T-helper 17 cell (primary cell): ENCODE data around the gene KLHL35. TPM values are rescaled to one million over a fixed set of nuclear protein-coding genes. Genes with fewer than 3 reads are reported as not detected.

Experiments used
- ATAC-seq: fragments of 150-1000 bp; cut with Tn5 transposase; 2 replicates; pipeline ENCODE4 v1.10.0; 2021; ENCODE audit warnings: mild to moderate bottlenecking, moderate library complexity
- DNase-seq, 3 donors: peaks; one replicate each; pipeline versions ENCODE4 v3.0.0 to v3.0.0-alpha.2; 2020 to 2021
- H3K9me3 ChIP-seq: one replicate; pipeline ENCODE4 v1.7.0; 2013; ENCODE audit warnings: low read length, mild to moderate bottlenecking; ENCODE audit not compliant: control insufficient read depth, poor library complexity, severe bottlenecking
- H3K27ac Mint-ChIP-seq: one replicate; pipeline ENCODE4 v1.8.0; 2022; ENCODE audit warnings: mild to moderate bottlenecking, moderate library complexity, mixed read lengths
- H3K27me3 Mint-ChIP-seq: one replicate; pipeline ENCODE4 v1.8.0; 2022; ENCODE audit warnings: mixed read lengths
- H3K36me3 Mint-ChIP-seq: one replicate; pipeline ENCODE4 v1.8.0; 2022; ENCODE audit warnings: low read depth, mixed read lengths
- H3K4me1 Mint-ChIP-seq: one replicate; pipeline ENCODE4 v1.8.0; 2022; ENCODE audit warnings: mild to moderate bottlenecking, mixed read lengths
- H3K4me3 Mint-ChIP-seq: one replicate; pipeline ENCODE4 v1.8.0; 2022; ENCODE audit warnings: mild to moderate bottlenecking, moderate library complexity, mixed read lengths
- total RNA-seq, 4 donors: library from RNA in 2 of 4; stranded (reverse) in 2 of 4; gene quantifications; one replicate each; pipeline ENCODE4 v1.2.3 and lab custom pipeline; 2022 to 2026

The KLHL35 gene
- total RNA-seq, 2 donors from 2014 or later = 1.3 to 3.1 TPM

DNA sequence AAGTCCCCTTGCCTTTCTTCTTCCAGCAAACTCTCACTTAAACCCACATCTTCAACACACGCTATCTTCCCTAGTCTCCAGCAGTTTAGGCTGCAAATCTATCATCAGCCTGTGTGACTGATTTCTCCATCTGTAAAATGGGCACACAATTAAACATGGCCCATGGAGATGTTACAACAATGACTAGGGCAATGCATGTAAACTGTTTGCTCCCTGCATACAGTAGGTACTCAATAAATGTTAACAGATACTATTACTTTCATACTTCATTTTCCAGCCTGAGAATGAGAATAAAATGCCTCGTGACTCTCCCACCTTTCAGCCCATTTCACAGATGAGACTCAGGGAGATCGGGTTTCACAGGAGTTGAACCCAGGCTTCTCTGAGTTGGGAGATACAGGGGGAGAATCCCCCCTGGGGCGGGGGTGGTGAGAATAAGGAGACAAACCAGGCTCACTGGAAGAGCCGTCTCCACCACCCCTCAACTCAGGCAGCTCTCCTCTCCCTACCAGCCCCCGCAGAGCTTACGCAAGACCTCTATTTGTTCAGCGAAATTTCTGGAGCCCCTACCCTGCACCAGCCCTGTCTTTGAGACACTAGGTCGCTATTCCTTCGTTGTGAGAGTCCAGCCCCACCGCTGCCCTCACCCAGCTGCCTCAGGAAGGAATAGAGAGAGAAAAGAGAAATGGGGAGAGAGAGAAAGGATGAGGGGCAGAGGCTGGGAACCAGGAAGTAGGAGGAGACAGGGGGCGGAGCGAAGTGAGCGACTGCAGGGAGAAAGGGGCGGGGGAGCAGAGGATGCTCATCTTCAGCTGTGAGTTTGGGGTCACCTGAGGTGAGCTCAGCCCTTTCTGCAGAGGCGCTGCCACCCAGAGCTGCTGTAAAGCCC lies 42.1 kb upstream of the KLHL35 start:
- Mint-ChIP-seq H3K36me3 (peaks cover 4% of the 10 kb centered on the region), H3K4me3 (peak overlapping the region; percentile 86), H3K4me1 (peaks cover 34% of the 10 kb centered on the region), H3K27me3 (no peaks in the 10 kb centered on the region), H3K27ac (peak overlapping the region; percentile 92)
- peak; percentile 80 for ATAC-seq
- no peaks in the 10 kb centered on the region for H3K9me3 ChIP-seq
- DNase-seq = peak in 1 of 3 donors; percentile 28

DNA sequence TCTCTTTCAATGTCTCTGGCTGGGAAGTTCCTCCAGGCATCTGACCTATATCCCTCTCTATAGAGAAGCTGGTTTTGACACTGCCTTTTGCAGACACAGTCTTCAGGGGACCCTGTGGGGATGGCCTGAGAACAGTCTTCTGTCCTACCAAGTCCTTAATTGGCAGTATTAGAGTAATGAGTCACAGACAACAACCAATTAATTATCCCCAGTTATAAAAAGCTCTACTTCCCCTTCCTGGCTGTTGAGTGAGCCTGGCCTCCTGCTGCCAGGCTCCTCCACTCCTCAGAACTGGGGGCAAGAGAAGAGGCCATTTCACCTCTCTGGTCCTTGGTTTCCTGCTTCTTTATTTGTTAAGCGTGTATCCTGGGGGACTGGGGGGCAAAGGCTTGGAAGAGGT lies 41.2 kb upstream of the KLHL35 start:
- peaks cover 4% of the 10 kb centered on the region for H3K36me3 Mint-ChIP-seq
- H3K27ac Mint-ChIP-seq = peak overlapping the region; percentile 92
- peaks cover 33% of the 10 kb centered on the region for H3K4me1 Mint-ChIP-seq
- H3K9me3 ChIP-seq = no peaks in the 10 kb centered on the region
- H3K4me3 Mint-ChIP-seq = no peak overlapping the region
- DNase-seq (no peak), ATAC-seq (no peak)
- no peaks in the 10 kb centered on the region for H3K27me3 Mint-ChIP-seq

DNA sequence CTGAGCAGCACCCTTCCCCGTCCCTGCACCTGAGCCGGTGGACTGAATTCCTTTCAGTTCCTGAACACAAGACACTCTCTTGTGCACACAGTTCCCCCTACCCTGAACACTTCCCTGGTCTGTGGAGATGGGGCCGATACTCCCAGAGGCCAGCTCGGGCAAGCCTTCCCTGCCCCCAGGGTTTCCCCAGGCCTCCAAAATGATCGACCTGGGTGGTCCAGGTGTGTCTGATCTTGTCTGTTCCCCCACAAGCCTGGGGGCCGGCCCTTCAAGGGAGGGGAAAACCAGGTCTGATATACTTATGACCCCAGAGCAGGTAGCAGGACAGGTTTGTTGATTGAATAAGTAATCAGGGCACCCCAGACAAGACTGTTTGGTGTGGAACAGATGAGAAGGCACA lies 40.7 kb upstream of the KLHL35 start:
- H3K9me3 ChIP-seq = no peaks in the 10 kb centered on the region
- Mint-ChIP-seq H3K27me3 (no peaks in the 10 kb centered on the region), H3K36me3 (peaks cover 4% of the 10 kb centered on the region), H3K27ac (no peak overlapping the region), H3K4me1 (peaks cover 33% of the 10 kb centered on the region), H3K4me3 (no peak overlapping the region)
- ATAC-seq (no peak), DNase-seq (no peak)

DNA sequence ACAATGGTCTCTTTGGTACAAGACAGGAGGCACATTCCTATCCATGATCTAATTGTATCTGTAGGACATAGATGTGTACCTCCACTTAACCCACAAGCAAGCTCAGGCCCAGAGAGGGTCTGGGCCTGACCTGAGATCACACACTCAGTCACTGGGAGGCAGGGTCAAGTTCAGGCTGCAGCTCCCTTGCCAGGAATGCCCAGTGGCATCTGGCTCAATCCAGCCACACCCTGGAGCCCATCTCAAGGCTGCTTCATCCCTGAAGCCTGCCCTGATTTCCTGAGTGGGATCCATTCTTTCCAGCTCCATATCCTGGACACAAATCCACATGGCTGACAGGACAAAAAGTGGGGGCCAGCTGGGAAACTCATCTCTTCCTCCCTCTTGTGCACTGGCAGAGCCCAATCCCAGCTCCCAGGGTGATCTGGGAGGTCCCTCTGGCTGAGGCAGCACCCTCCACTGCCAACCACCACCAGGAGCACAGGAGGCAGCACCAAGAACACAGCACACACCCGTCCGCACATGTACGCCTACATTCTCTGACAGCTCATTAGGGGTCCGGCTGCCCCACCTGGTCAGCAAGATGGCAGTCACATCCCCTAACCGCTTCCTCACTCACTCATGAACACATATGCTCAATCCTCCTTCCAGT lies 39.2 kb upstream of the KLHL35 start:
- peaks cover 4% of the 10 kb centered on the region for H3K36me3 Mint-ChIP-seq

DNA sequence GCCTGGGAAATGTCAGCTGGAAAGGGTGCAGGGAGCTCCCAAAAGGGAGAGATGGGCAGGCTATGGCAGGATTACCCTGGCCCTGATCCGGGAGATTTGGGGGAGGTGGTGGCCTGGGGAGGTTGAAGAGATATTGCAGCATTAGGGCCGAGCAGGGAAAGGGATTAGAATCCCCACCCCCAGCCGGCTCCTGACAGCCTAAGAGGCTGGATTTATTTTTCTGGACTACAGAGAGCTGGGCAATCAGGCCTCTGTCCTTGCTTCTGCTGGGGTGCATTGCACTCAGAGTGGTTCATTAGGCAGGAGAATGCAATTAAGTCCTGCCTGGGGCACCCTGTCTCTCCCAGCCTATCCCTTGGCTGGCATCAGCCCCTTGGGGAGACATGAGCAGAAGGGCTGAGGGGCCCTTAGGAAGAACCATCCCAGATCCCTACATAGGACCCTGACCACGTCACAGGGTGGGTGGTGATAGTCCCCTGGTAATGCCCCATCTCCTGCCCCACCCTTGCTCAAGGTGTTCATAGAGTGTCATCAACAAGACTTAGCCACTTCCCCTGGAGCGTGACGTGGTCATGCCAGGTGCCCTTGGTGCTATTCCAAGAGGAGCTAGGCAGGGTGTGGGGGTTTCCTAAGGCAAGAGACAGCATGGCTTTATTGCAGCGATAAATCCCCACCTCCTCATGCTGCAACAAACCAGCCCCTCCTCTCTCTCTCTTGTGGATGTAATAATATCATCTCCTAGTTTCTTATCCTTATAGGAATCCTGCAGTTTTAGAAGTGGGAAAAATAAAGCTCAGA lies 38.4 kb upstream of the KLHL35 start:
- H3K36me3 Mint-ChIP-seq = peaks cover 4% of the 10 kb centered on the region
- H3K4me1 Mint-ChIP-seq = peaks cover 27% of the 10 kb centered on the region
- ATAC-seq (no peak), DNase-seq (no peak)
- H3K9me3 ChIP-seq = no peaks in the 10 kb centered on the region
- no peak overlapping the region for H3K4me3 Mint-ChIP-seq
- no peaks in the 10 kb centered on the region for H3K27me3 Mint-ChIP-seq
- no peak overlapping the region for H3K27ac Mint-ChIP-seq

More for the DNA sequence above, 39.2 kb upstream of the KLHL35 start:
- peak overlapping the region; percentile 57 for H3K4me3 Mint-ChIP-seq
- no peak for DNase-seq
- no peaks in the 10 kb centered on the region for H3K27me3 Mint-ChIP-seq
- ATAC-seq = no peak
- no peaks in the 10 kb centered on the region for H3K9me3 ChIP-seq
- H3K4me1 Mint-ChIP-seq = peaks cover 29% of the 10 kb centered on the region
- H3K27ac Mint-ChIP-seq = peak overlapping the region; percentile 67

DNA sequence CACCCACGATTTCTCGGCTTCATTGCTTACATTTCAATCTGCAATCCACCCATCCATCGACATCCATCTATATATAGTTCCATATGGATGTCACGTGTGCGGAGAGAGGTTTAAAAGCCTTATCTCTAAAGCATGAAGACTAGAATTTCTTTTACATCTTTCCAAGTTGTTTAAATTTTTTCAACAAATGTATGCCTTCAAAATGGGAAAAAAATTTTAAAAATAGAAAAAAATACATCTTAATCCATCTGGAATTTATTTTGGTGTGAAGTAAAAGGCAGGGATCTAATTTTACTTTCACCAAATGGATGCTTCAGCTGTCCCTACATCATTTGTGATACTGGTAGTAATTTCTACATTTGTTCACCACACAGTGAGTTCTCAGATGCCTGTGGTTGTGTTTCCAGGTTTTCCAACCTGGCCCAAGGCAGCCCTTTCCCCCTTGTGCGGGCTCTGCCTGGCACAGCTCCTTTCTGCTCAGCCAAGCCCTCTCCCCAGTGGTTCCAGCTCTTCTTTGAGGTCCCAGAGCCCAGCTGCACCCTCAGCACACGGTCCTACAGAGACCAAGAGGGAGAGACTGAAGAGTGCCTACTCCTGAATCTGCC lies 37.6 kb upstream of the KLHL35 start:
- peaks cover 21% of the 10 kb centered on the region for H3K4me1 Mint-ChIP-seq
- ATAC-seq = no peak
- no peak for DNase-seq
- H3K9me3 ChIP-seq = no peaks in the 10 kb centered on the region
- H3K27me3 Mint-ChIP-seq = no peaks in the 10 kb centered on the region
- peaks cover 4% of the 10 kb centered on the region for H3K36me3 Mint-ChIP-seq
- no peak overlapping the region for H3K27ac Mint-ChIP-seq
- no peak overlapping the region for H3K4me3 Mint-ChIP-seq

DNA sequence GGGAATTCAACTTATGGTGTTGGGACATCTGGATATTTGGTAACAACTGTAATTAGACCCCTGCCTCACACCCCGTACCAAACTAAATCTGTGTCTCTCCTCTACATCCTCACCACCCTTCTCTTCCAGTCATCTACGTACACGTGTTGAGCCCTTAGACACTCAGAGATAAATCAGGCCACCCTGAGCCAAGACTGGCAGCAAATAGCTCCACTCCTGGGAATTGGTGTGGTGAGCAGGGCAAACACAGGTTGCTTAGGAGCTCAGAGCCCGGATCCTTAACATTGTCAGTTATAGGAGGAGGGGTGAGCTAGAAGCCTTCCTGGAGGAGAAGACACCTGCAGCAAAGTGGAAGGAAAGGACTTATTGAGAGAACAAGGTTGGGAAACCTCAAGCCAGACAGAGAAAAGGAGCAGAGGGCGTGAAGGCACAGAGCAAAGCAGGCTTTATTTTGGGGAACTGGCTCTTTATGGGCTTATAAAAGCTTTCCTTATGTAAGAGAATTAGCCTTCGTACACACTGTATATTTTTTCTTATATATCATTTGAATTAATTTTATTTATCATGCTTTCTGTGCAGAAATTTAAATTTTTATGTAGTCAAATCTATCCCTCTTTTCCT lies 36.9 kb upstream of the KLHL35 start:
- Mint-ChIP-seq H3K27ac (peak overlapping the region; percentile 79), H3K36me3 (peaks cover 4% of the 10 kb centered on the region), H3K4me1 (peaks cover 14% of the 10 kb centered on the region), H3K27me3 (no peaks in the 10 kb centered on the region), H3K4me3 (no peak overlapping the region)
- DNase-seq = no peak
- no peaks in the 10 kb centered on the region for H3K9me3 ChIP-seq
- ATAC-seq = no peak

DNA sequence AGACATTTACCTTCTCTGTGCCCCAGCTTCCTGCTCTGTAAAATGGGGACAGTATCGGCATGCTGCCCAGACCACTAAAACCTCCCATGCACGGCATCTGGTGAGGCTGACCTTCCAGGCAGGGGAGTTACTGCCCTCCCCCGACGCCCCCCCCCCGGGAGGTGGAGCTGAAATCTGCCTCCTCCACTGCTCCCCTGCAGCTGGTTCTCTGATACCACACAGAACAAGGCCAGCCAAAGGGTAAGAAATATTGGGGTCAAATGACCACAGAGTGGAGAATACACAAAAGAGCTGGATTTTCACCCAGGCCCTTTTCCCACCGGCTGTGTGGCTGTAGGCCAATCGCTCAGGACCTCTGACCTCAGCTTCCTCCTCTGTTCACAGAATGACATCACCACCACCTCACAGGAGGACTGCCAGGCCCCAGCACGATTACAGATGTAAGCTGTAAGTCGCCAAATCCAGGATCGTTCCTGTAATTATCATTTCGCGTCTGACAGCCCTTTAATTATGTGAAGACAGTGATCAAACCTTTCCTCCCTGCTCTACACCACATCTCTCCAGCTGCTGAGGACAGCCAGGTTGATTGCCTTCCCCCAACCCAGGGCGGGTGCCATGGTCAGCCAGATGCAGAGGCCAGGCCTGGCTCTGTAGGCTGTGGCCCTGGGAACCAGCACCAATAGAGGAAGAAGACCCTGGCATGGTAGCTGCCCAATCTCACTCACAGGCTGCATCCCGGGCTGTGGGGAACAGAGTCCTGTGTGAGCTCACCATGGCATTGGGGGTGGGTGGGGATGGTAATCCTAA lies 35.7 kb upstream of the KLHL35 start:
- no peaks in the 10 kb centered on the region for H3K9me3 ChIP-seq
- H3K27ac Mint-ChIP-seq = peak overlapping the region; percentile 43
- H3K4me3 Mint-ChIP-seq = no peak overlapping the region
- peaks cover 7% of the 10 kb centered on the region for H3K36me3 Mint-ChIP-seq
- DNase-seq = no peak
- peaks cover 13% of the 10 kb centered on the region for H3K4me1 Mint-ChIP-seq
- no peaks in the 10 kb centered on the region for H3K27me3 Mint-ChIP-seq
- no peak for ATAC-seq

DNA sequence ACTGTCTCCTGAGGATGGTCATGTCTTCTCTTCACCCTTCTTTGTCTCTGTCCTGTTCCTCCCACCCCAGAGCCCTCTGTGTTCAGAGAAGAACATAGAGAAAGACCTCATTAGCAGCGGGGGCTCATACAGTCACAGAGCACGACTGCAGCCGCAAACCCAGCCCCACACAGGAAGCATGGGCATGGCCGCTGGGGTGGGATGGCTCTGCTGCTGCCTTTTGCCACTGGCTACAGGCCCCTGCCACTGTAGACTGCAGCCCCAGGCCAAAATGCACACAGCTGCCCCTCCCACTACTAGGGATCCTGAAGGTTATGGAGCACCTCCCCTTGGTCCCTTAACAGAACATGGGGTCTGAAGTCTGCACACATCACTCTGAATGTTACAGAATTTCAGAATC lies 34.9 kb upstream of the KLHL35 start:
- H3K9me3 ChIP-seq = no peaks in the 10 kb centered on the region
- ATAC-seq (no peak), DNase-seq (no peak)
- H3K4me3 Mint-ChIP-seq = no peak overlapping the region
- peaks cover 7% of the 10 kb centered on the region for H3K36me3 Mint-ChIP-seq
- no peak overlapping the region for H3K27ac Mint-ChIP-seq
- H3K27me3 Mint-ChIP-seq = no peaks in the 10 kb centered on the region
- peaks cover 14% of the 10 kb centered on the region for H3K4me1 Mint-ChIP-seq

DNA sequence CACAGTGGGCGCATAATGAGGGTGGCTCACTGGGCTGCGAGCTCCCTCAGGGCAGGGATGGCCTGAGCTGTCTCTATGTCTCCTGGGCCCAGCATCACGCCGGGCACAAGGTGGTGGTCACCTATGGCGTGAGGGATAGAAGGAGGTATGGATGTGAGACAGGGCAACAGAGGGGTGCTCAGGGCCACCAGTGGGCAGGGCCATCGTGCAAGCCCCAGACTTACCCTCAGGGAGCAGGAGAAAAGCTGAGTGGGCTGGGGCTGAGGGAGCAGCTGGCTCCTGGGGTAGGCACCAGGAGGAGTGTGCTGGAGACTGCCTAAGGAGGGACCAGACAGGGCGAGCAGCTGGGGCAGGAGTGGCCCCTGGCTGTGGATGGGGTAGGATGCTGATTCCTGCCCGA lies 34.3 kb upstream of the KLHL35 start:
- Mint-ChIP-seq H3K4me1 (peaks cover 10% of the 10 kb centered on the region), H3K27ac (no peak overlapping the region)
- no peak for ATAC-seq

DNA sequence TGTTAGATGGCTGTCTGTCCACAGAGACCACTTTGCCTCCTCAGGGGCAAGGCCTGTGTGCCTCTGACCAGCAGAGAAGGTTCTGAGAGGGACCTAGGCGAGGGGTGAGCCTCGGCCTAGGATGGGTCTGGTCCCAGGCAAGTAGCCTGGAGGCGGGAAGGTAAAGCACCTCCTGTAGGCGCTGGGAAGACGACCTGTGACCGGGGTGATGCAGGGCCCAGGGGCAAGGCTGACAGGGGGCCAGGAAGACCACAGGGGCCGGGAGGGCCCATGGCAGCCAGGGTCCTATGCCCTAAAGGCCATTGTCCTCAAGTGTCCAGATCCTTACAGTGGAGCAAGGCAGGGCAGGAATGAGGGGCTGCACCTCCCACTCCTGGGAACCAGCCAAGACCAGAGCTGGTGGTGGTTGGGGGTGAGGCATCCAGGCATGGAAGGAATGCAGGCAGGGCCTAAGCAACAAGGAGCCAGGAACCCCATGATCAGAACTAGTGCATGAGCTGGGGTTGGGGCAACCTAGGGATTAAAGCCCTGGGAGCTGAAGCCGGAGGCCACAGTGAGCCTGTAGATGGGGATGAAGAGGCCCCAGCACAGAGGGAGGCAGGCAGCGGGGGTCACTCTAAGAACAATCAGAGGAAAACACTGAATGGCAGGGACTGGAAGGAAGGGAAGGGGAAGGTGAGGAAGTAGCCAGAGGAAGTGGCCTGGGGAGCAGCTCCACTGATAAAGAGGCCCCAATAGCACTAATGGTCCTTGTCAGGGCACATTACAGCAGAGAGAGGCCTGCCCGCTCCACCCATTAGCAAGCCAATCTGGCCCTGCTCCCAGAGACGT lies 32.9 kb upstream of the KLHL35 start:
- Mint-ChIP-seq H3K27ac (peak overlapping the region; percentile 14), H3K4me1 (peaks cover 10% of the 10 kb centered on the region)
- no peak for DNase-seq

More for the DNA sequence above, 34.3 kb upstream of the KLHL35 start:
- H3K4me3 Mint-ChIP-seq = no peak overlapping the region
- H3K9me3 ChIP-seq = no peaks in the 10 kb centered on the region
- H3K27me3 Mint-ChIP-seq = no peaks in the 10 kb centered on the region
- DNase-seq = no peak
- H3K36me3 Mint-ChIP-seq = peaks cover 3% of the 10 kb centered on the region

More for the DNA sequence above, 32.9 kb upstream of the KLHL35 start:
- no peaks in the 10 kb centered on the region for H3K9me3 ChIP-seq
- peaks cover 3% of the 10 kb centered on the region for H3K36me3 Mint-ChIP-seq
- H3K27me3 Mint-ChIP-seq = no peaks in the 10 kb centered on the region
- no peak overlapping the region for H3K4me3 Mint-ChIP-seq
- no peak for ATAC-seq
